HepG2 (cell line): ENCODE results near the gene SEC61A1. TPM values are rescaled to one million over a fixed set of nuclear protein-coding genes. Genes with fewer than 3 reads are reported as not detected.

Experiments used
- CAMTA2 ChIP-seq: sonication (generic); formaldehyde crosslinking; IDR thresholded peaks from 2 replicates; pipeline ENCODE4 v1.4.0; 2020; ENCODE audit warnings: mild to moderate bottlenecking, missing genetic modification reagents, borderline replicate concordance
- GABPB1 ChIP-seq: IDR thresholded peaks from 2 replicates; pipeline ENCODE4 v1.6.1; 2016; ENCODE audit warnings: mild to moderate bottlenecking, missing genetic modification reagents, moderate library complexity, missing compliant biosample characterization
- MATR3 ChIP-seq: sonication (generic); formaldehyde crosslinking; IDR thresholded peaks from 2 replicates; pipeline ENCODE4 v1.4.0; 2020; ENCODE audit warnings: missing genetic modification reagents
- MIXL1 ChIP-seq: IDR thresholded peaks from 2 replicates; pipeline ENCODE4 v1.6.1; 2016
- MTA1 ChIP-seq: sonication (generic); formaldehyde crosslinking; IDR thresholded peaks from 2 replicates; pipeline ENCODE4 v1.4.0; 2020; ENCODE audit warnings: missing genetic modification reagents, mild to moderate bottlenecking, borderline replicate concordance
- SETDB1 ChIP-seq: sonication (generic); formaldehyde crosslinking; IDR thresholded peaks from 2 replicates; pipeline ENCODE4 v1.5.1; 2020; ENCODE audit warnings: missing genetic modification reagents, mild to moderate bottlenecking, borderline replicate concordance
- TOE1 ChIP-seq: sonication (generic); formaldehyde crosslinking; IDR thresholded peaks from 2 replicates; pipeline ENCODE4 v1.4.0; 2020; ENCODE audit warnings: mild to moderate bottlenecking, missing genetic modification reagents
- ZKSCAN1 ChIP-seq: fragments of 150-350 bp; IDR thresholded peaks from 2 replicates; pipeline ENCODE4 v1.6.1; 2014; ENCODE audit warnings: low read length
- ZNF136 ChIP-seq: sonication (generic); formaldehyde crosslinking; IDR thresholded peaks from 2 replicates; pipeline ENCODE4 v1.8.1; 2022; ENCODE audit warnings: low read depth, mild to moderate bottlenecking, moderate library complexity, missing genetic modification reagents
- ZNF451 ChIP-seq: sonication (generic); formaldehyde crosslinking; IDR thresholded peaks from 2 replicates; pipeline ENCODE4 v1.5.0; 2020; ENCODE audit warnings: mild to moderate bottlenecking, missing genetic modification reagents
- polyA plus RNA-seq, 8 experiments: library from polyadenylated mRNA; depleted of rRNA in 3 of 8; stranded (reverse) in 7 of 8; unstranded in 1 of 8; fragments of >200 nt; fragmentation: Illumina TruSeq in 4 of 8; extraction: Trizol in 4 of 8; gene quantifications; 2 replicates each; pipeline versions ENCODE4 v1.2.1 to v1.2.3, GENCODE V29; 2011 to 2016; ENCODE audit warnings: low read depth in 4 of 8, missing spikeins in 1 of 8, mixed read lengths in 1 of 8; ENCODE audit not compliant: insufficient read depth in 1 of 8
- total RNA-seq, 5 experiments: library from RNA; depleted of rRNA; stranded (reverse); fragments of >200 nt; fragmentation: Illumina TruSeq; extraction: Trizol; gene quantifications; 2 replicates each; pipeline ENCODE4 v1.2.3, GENCODE V29; 2016; ENCODE audit warnings: low read depth in 1 of 5
- TF ChIP-seq, protein P1 (sequence below): sonication (generic); formaldehyde crosslinking; conservative IDR thresholded peaks from 2 replicates; pipeline ENCODE4 v1.4.0; 2020; ENCODE audit warnings: missing genetic modification reagents
- TF ChIP-seq, protein P2 (sequence below): sonication (generic); formaldehyde crosslinking; conservative IDR thresholded peaks from 2 replicates; pipeline ENCODE4 v1.4.0; 2020; ENCODE audit warnings: missing genetic modification reagents
- TF ChIP-seq, protein P3 (sequence below): sonication (generic); formaldehyde crosslinking; IDR thresholded peaks from 2 replicates; pipeline ENCODE4 v1.9.0; 2022; ENCODE audit warnings: missing genetic modification reagents, mild to moderate bottlenecking, borderline replicate concordance
- TF ChIP-seq, protein P4 (sequence below): IDR thresholded peaks from 2 replicates; pipeline ENCODE4 v1.6.1; 2016; ENCODE audit warnings: missing compliant biosample characterization, missing genetic modification reagents, borderline replicate concordance
- TF ChIP-seq, protein P5 (sequence below): sonication (generic); formaldehyde crosslinking; IDR thresholded peaks from 2 replicates; pipeline ENCODE4 v1.5.1; 2020; ENCODE audit warnings: mild to moderate bottlenecking, missing genetic modification reagents, moderate library complexity
- TF ChIP-seq, protein P6 (sequence below): sonication (generic); formaldehyde crosslinking; IDR thresholded peaks from 2 replicates; pipeline ENCODE4 v1.5.1; 2020; ENCODE audit warnings: mild to moderate bottlenecking, missing genetic modification reagents, borderline replicate concordance

SEC61A1 gene
- total and polyA plus RNA-seq, 2 of the 13 experiments (the other 11 are each of a cell fraction or from before 2014, with no cell fraction given), result 170 to 203 TPM

DNA sequence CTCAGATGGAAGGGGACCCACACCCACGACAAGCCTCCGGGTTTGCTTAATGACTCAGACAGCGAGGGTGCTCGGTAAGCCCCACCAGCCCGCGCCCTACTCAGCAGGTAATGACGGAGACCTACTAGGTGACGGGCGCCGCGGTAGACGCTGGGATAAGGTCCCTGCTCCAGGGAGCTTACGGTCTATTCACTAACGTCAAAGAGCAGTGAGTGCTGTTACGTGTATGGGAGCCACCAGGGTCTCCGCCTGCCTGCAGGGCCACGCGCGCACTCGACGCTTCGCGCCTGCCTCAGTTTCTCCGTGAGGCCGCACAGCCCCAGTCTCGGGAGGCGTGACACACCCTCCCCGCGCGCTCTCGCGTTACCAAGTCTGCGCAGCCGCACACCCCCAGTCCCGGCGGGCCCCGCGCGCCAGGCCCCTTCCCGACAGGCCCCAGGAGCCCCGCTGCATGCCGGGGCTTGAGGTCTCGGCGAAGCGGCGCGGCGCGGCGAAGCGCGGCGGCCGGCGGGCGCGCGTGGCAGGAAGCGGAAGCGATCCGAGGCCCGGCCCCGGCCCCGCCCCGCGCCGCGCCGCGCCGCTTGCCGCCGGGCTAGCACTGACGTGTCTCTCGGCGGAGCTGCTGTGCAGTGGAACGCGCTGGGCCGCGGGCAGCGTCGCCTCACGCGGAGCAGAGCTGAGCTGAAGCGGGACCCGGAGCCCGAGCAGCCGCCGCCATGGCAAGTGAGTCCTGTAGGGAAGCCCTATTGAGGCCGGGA lies at the start of gene SEC61A1 (continued):
- TF ChIP-seq, protein P1, sequence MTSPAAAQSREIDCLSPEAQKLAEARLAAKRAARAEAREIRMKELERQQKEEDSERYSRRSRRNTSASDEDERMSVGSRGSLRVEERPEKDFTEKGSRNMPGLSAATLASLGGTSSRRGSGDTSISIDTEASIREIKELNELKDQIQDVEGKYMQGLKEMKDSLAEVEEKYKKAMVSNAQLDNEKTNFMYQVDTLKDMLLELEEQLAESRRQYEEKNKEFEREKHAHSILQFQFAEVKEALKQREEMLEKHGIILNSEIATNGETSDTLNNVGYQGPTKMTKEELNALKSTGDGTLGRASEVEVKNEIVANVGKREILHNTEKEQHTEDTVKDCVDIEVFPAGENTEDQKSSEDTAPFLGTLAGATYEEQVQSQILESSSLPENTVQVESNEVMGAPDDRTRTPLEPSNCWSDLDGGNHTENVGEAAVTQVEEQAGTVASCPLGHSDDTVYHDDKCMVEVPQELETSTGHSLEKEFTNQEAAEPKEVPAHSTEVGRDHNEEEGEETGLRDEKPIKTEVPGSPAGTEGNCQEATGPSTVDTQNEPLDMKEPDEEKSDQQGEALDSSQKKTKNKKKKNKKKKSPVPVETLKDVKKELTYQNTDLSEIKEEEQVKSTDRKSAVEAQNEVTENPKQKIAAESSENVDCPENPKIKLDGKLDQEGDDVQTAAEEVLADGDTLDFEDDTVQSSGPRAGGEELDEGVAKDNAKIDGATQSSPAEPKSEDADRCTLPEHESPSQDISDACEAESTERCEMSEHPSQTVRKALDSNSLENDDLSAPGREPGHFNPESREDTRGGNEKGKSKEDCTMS (CRISPR knock-in tag), result 0 out of 2 replicates have a peak, but pooled peaks have one; percentile 61
- TF ChIP-seq ZNF136 (CRISPR knock-in tag), result no peak
- peak; percentile 89 for TF ChIP-seq ZKSCAN1
- peak; percentile 7; the same call in 1 of the 2 replicates for TF ChIP-seq MTA1 (CRISPR knock-in tag)
- TF ChIP-seq, protein P2, sequence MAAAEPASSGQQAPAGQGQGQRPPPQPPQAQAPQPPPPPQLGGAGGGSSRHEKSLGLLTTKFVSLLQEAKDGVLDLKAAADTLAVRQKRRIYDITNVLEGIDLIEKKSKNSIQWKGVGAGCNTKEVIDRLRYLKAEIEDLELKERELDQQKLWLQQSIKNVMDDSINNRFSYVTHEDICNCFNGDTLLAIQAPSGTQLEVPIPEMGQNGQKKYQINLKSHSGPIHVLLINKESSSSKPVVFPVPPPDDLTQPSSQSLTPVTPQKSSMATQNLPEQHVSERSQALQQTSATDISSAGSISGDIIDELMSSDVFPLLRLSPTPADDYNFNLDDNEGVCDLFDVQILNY (CRISPR knock-in tag), result peak; percentile 11; the same call in 1 of the 2 replicates
- TF ChIP-seq, protein P3, sequence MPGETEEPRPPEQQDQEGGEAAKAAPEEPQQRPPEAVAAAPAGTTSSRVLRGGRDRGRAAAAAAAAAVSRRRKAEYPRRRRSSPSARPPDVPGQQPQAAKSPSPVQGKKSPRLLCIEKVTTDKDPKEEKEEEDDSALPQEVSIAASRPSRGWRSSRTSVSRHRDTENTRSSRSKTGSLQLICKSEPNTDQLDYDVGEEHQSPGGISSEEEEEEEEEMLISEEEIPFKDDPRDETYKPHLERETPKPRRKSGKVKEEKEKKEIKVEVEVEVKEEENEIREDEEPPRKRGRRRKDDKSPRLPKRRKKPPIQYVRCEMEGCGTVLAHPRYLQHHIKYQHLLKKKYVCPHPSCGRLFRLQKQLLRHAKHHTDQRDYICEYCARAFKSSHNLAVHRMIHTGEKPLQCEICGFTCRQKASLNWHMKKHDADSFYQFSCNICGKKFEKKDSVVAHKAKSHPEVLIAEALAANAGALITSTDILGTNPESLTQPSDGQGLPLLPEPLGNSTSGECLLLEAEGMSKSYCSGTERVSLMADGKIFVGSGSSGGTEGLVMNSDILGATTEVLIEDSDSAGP (CRISPR knock-in tag), result peak; percentile 90
- TF ChIP-seq, protein P4, sequence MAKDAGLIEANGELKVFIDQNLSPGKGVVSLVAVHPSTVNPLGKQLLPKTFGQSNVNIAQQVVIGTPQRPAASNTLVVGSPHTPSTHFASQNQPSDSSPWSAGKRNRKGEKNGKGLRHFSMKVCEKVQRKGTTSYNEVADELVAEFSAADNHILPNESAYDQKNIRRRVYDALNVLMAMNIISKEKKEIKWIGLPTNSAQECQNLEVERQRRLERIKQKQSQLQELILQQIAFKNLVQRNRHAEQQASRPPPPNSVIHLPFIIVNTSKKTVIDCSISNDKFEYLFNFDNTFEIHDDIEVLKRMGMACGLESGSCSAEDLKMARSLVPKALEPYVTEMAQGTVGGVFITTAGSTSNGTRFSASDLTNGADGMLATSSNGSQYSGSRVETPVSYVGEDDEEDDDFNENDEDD (CRISPR knock-in tag), result peak; percentile 81; the same call in 1 of the 2 replicates
- peak; percentile 89 for TF ChIP-seq GABPB1
- TF ChIP-seq, protein P5, sequence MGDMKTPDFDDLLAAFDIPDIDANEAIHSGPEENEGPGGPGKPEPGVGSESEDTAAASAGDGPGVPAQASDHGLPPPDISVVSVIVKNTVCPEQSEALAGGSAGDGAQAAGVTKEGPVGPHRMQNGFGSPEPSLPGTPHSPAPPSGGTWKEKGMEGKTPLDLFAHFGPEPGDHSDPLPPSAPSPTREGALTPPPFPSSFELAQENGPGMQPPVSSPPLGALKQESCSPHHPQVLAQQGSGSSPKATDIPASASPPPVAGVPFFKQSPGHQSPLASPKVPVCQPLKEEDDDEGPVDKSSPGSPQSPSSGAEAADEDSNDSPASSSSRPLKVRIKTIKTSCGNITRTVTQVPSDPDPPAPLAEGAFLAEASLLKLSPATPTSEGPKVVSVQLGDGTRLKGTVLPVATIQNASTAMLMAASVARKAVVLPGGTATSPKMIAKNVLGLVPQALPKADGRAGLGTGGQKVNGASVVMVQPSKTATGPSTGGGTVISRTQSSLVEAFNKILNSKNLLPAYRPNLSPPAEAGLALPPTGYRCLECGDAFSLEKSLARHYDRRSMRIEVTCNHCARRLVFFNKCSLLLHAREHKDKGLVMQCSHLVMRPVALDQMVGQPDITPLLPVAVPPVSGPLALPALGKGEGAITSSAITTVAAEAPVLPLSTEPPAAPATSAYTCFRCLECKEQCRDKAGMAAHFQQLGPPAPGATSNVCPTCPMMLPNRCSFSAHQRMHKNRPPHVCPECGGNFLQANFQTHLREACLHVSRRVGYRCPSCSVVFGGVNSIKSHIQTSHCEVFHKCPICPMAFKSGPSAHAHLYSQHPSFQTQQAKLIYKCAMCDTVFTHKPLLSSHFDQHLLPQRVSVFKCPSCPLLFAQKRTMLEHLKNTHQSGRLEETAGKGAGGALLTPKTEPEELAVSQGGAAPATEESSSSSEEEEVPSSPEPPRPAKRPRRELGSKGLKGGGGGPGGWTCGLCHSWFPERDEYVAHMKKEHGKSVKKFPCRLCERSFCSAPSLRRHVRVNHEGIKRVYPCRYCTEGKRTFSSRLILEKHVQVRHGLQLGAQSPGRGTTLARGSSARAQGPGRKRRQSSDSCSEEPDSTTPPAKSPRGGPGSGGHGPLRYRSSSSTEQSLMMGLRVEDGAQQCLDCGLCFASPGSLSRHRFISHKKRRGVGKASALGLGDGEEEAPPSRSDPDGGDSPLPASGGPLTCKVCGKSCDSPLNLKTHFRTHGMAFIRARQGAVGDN (CRISPR knock-in tag), result peak; percentile 98
- no peak for TF ChIP-seq MIXL1 (CRISPR knock-in tag)
- TF ChIP-seq TOE1 (CRISPR knock-in tag), result 0 out of 2 replicates have a peak, but pooled peaks have one; percentile 43
- TF ChIP-seq ZNF451 (CRISPR knock-in tag), result no peak; the same call in 1 of the 2 replicates
- TF ChIP-seq, protein P6, sequence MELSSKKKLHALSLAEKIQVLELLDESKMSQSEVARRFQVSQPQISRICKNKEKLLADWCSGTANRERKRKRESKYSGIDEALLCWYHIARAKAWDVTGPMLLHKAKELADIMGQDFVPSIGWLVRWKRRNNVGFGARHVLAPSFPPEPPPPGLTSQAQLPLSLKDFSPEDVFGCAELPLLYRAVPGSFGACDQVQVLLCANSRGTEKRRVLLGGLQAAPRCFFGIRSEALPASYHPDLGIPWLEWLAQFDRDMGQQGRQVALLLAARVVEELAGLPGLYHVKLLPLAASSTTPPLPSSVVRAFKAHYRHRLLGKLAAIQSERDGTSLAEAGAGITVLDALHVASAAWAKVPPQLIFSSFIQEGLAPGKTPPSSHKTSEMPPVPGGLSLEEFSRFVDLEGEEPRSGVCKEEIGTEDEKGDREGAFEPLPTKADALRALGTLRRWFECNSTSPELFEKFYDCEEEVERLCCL (CRISPR knock-in tag), result peak; percentile 71; the same call in 1 of the 2 replicates
- TF ChIP-seq MATR3, result no peak
- no peak for TF ChIP-seq SETDB1
- TF ChIP-seq CAMTA2 (CRISPR knock-in tag), result peak; percentile 51; the same call in 1 of the 2 replicates
